D721Med (cell line): Measurements from ENCODE around the gene SHISA5.
"Not testable (repeated sequence)": the region's sequence is repeated elsewhere in the genome, so short reads cannot be mapped to it uniquely, and the experiment has no call there.

ENCODE experiments used
- DNase-seq: peaks from one replicate; pipeline ENCODE4 v3.0.0; 2011; ENCODE audit warnings: low spot score; ENCODE audit not compliant: insufficient read length
- FAIRE-seq: peaks from 2 replicates; lab custom pipeline; 2011; peaks lifted over from hg19 to GRCh38; lab: Jason Lieb, UNC
- TF ChIP-seq, protein P1 (sequence below): IDR thresholded peaks from 2 replicates; pipeline ENCODE4 v1.5.1; 2012; ENCODE audit warnings: mild to moderate bottlenecking, control low read depth; ENCODE audit not compliant: insufficient read depth; ENCODE audit errors: missing control alignments

The SHISA5 gene, protein sequence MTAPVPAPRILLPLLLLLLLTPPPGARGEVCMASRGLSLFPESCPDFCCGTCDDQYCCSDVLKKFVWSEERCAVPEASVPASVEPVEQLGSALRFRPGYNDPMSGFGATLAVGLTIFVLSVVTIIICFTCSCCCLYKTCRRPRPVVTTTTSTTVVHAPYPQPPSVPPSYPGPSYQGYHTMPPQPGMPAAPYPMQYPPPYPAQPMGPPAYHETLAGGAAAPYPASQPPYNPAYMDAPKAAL

DNA sequence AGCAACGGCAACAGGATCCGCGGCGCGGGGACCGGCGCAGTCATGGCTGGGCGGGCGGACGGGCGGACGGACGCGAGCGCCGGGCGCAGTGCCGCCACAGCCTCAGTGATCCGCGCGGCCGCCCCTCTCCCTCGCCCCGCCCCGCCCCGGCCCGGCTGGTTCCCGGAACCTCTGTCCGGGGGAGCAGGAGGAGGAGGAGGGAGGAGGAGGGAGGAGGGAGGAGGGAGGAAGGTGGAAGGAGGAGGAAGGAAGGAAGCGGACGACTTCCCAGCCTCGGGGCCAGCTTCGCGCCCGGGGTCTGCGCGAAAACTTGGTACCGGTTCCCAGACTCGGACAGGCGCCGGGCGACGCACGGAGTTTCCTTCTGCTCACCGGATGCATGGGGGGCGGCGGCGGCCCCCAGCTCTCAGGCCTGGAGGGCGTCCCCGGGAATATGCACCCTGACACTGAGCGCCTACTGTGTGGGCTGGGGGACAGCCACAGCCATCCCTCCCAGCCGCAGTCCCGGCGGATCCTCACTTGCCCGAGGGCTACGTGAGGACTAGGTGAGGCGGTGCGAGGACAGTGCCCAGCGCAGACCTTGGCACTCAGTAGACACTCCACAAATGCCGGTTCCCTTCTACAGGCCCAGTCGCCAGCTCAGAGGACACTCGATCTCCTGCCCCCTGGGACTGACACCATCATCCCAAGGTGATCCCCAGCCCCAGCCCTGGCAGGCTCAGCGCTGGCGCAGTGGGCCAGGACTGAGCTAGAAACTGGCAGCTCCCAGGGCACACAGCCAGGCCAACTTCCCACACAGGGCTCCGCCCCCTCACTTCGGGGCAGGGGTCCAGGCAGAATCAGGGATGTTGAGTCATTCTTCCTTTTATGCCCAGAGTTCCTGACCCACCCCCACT lies at the start of gene SHISA5:
Gene SHISA5, minus strand, starts transcription at position 124 of the 896 bp plus-strand sequence. Its CDS starts 80 bp downstream, at position 44.
- DNase-seq (no peak), FAIRE-seq (no peak)

DNA sequence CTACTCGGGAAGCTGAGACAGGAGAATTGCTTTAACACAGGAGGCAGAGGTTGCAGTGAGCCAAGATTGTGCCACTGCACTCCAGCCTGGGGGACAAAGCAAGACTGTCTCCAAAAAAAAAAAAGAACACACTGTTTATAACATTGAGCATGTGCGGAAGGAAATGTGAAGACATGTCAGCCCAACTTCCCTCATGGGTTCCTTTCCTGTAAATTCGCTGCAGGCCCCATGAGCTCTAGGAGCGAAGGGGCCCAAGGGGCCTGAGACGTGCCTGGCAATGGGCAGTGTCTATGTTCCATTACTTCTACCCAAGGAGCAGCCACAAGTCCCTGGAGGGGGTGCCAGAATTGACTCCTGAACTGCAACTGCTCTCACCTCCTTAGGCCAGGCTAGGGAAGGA lies 49.4 kb upstream of the SHISA5 start:
- FAIRE-seq = no peak
- TF ChIP-seq, protein P1, sequence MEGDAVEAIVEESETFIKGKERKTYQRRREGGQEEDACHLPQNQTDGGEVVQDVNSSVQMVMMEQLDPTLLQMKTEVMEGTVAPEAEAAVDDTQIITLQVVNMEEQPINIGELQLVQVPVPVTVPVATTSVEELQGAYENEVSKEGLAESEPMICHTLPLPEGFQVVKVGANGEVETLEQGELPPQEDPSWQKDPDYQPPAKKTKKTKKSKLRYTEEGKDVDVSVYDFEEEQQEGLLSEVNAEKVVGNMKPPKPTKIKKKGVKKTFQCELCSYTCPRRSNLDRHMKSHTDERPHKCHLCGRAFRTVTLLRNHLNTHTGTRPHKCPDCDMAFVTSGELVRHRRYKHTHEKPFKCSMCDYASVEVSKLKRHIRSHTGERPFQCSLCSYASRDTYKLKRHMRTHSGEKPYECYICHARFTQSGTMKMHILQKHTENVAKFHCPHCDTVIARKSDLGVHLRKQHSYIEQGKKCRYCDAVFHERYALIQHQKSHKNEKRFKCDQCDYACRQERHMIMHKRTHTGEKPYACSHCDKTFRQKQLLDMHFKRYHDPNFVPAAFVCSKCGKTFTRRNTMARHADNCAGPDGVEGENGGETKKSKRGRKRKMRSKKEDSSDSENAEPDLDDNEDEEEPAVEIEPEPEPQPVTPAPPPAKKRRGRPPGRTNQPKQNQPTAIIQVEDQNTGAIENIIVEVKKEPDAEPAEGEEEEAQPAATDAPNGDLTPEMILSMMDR = no peak
- DNase-seq = no peak

More for the DNA sequence above, at the start of gene SHISA5:
- TF ChIP-seq, protein P1 = no peak

DNA sequence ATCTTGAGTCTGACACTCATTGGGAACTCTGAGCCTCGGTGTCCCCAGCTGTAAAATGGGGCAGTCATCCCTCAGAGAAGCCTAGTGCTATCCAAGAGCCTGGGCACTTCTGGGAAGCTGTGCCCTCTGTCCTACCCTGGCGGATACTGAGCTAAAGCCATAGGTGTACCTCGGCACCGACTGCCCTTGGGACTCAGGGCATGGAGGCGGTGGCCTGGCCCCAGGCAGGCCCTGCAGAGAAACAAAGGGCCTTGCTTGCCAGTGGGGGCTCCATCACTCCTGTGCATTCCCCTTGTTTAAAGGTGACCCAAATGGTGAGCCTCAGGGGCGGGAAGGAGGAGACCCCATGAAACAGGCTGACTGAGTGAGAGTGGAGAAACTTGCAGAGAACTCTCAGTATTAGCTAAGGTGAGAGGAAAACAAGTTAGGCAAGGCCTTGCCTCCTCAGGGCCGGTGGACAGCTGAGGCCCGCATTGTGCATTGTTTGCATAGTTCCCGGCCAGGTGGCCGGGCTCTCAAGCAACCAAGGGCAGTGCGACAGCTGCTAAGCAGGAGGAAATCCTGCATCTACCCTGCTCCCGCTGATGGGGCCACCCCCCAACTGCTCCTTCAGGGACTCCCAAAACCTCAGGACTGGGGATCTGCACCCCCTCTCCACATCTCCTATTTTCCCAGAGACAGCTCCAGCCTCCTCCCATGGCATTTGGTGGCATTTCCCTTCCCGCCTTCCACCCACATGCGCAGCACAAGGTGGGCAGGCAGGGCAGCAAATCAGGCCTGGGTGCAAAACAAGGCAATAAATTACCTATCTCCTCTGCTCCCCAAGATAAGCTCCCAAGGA lies 48.4 kb upstream of the SHISA5 start:
- FAIRE-seq = no peak
- no peak for DNase-seq

DNA sequence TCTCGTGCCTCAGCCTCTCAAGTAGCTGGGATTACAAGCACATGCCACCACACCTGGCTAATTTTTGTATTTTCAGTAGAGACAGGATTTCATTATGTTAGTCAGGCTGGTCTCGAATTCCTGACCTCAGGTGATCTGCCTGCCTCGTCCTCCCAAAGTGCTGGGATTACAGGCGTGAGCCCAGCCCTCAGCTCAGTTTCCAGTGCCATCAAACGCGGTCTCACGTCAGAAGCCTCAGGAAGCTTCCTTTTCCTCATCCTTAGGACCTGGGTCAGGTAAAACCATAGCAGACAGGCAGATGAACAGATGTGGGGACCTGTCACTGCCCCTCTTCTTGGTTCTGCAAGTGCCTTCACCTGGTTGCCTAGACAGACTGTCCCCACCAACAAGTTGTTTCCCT lies 47.7 kb upstream of the SHISA5 start:
- FAIRE-seq, DNase-seq: not testable (repeated sequence)

More for the DNA sequence above, 48.4 kb upstream of the SHISA5 start:
- TF ChIP-seq, protein P1 = no peak

DNA sequence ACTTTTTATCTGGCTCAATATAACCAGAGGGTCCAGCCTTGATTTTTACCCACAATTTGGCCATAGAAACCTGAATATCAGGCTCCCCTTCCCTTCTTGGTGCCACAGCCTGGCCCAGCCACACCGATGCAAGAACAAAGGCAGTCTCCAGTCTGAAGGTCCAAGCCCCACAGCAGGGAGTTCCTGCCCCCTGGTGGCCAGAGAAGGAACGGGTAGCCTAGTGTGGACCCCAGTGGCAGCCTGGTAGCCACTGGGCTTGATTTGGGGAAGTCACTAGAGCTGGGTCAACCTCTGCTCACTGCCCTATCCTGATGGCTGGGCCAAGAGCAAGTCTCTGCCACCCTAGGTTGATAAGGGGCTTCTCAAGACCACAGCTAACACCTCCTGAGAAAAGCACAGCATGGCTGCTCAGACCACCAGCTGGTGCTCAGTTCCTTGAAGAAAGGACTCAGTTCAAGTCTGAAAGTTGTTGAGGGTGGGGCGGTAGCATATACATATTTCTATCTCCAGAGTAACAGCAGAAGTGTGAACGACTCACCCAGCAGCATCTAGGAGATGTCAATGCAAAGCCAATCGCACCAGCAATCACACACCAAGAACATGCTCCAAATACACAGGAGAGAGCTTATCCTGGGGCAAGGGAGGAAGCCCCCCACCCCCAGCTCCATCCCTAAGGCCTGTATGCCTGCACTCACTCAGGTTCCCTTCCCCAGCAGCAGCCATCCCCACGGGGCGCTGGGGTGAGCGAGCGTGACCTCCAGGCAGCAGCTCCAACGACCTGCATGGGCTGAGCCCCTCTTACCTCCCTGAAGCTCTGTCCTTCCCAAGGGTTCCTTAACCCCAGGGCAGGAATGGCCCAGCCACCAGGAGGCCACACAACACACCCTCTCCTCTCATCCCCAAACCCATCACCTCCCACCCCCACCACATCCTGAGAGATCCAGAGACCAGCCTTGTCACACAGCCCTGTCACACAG lies 45.0 kb upstream of the SHISA5 start:
- DNase-seq = peak; percentile 84
- TF ChIP-seq, protein P1 = peak; percentile 89
- FAIRE-seq = no peak

DNA sequence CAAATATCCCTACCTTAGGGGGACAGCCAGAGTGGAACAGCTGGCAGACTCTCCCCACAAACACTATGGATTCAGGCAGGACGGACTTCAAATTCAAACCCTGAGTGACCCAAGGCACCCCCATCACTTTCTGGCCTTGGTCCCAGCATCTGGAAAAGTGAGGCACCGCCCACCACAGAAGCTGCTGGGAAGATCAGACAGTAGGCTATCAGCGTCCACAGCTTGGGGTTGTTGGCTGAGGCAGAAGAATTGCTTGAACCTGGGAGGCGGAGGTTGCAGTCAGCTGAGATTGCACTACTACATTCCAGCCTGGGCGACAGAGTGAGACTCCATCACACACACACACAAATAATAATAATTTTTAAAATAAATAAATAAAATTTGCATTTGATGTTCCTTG lies 44.2 kb upstream of the SHISA5 start:
- DNase-seq (no peak), FAIRE-seq (no peak)

More for the DNA sequence above, 44.2 kb upstream of the SHISA5 start:
- TF ChIP-seq, protein P1 = no peak
